ENCODE measurements around the gene ACOXL. TPM values are rescaled to one million over a fixed set of nuclear protein-coding genes. Genes with fewer than 3 reads are reported as not detected.
A peak's percentile ranks its signal among the peaks of the same experiment; 100 is the strongest.

The ACOXL gene
- total and polyA plus RNA-seq, 12 donors = 0.05 to 0.19 (median 0.12) TPM; not detected in 8

DNA sequence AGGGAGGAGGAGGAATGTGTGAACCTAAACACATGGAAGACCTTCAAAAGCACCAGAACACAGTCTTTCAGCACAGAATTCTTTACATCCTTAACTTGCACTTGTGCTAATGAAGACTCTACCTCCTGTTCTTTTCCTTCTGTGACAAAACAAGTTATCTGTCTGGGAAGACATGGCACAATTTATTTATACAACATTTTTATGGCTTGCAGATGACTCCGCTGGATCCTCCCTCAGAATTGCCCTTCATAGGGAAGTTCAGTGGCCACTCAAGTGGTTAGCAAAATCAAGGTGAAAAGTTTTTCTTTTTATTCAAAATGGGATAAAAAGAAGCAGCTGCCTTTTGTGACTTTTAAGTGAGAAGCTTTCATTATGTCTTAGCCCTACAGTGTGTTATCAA lies 409.7 kb downstream of the ACOXL start:
- H3K4me1 ChIP-seq (replicated peaks in 1 of 2) = peaks cover 9 to 15% of the 10 kb centered on the region in 2 donors
- WGBS, 4 donors = 93 to 100% (median 97%) methylated on average over 1 of the region's 1 CpG
- DNase-seq = no peak
- no peak overlapping the region for H3K27ac ChIP-seq
- no peaks in the 10 kb centered on the region for H3K27me3 ChIP-seq
- TF ChIP-seq POLR2A (IDR thresholded peaks at IDR 0.05) = no peak
- TF ChIP-seq, protein P1, sequence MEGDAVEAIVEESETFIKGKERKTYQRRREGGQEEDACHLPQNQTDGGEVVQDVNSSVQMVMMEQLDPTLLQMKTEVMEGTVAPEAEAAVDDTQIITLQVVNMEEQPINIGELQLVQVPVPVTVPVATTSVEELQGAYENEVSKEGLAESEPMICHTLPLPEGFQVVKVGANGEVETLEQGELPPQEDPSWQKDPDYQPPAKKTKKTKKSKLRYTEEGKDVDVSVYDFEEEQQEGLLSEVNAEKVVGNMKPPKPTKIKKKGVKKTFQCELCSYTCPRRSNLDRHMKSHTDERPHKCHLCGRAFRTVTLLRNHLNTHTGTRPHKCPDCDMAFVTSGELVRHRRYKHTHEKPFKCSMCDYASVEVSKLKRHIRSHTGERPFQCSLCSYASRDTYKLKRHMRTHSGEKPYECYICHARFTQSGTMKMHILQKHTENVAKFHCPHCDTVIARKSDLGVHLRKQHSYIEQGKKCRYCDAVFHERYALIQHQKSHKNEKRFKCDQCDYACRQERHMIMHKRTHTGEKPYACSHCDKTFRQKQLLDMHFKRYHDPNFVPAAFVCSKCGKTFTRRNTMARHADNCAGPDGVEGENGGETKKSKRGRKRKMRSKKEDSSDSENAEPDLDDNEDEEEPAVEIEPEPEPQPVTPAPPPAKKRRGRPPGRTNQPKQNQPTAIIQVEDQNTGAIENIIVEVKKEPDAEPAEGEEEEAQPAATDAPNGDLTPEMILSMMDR (IDR thresholded peaks at IDR 0.05) = no peak
- H3K36me3 ChIP-seq (replicated peaks in 1 of 2) = no peaks in the 10 kb centered on the region
- intact Hi-C loops (cut with DNase I) = no loop called here
- no peak overlapping the region for H3K4me3 ChIP-seq
- H3K9me3 ChIP-seq (replicated peaks in 1 of 3) = no peaks in the 10 kb centered on the region

GRCh38 chr2:111143107-111143842 lies 410.9 kb downstream of the ACOXL start:
- H3K27ac ChIP-seq = peak overlapping the region in 2 of 5 donors; percentile 3 to 58
- 61 to 76% (median 69%) methylated on average over 10 of the region's 10 CpGs for WGBS, 4 donors
- no peaks in the 10 kb centered on the region for H3K36me3 ChIP-seq (replicated peaks in 1 of 2)
- TF ChIP-seq, protein P1 (IDR thresholded peaks at IDR 0.05) = no peak
- no peak for TF ChIP-seq POLR2A (IDR thresholded peaks at IDR 0.05)
- peak; percentile 51 to 78 (median 71) for DNase-seq
- no peaks in the 10 kb centered on the region for H3K27me3 ChIP-seq
- H3K9me3 ChIP-seq (replicated peaks in 1 of 3) = no peaks in the 10 kb centered on the region
- peaks cover 9 to 15% of the 10 kb centered on the region in 2 donors for H3K4me1 ChIP-seq (replicated peaks in 1 of 2)
- intact Hi-C loops (cut with DNase I) = no loop called here
- H3K4me3 ChIP-seq = no peak overlapping the region

DNA sequence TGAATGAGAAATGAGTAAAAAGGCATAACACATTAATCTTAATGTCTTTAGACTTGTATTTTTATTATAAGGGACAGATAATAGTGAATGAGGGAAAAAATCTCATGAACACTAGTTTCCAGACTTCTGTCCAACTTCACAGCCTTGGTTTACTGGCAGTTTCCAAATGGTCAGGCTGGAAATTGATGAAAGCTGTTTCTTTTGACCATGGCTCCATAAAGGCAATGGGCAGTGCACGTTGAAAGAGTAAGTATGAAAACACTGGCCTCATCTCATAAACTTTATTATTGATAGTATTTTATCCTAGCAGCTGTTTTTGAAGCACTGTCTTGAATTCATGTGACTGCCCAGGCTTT lies 411.4 kb downstream of the ACOXL start:
- Histone ChIP-seq H3K4me3 (no peak overlapping the region), H3K27me3 (no peaks in the 10 kb centered on the region), H3K9me3 (replicated peaks in 1 of 3) (no peaks in the 10 kb centered on the region), H3K4me1 (replicated peaks in 1 of 2) (peaks cover 9 to 15% of the 10 kb centered on the region in 2 donors), H3K36me3 (replicated peaks in 1 of 2) (no peaks in the 10 kb centered on the region), H3K27ac (peak overlapping the region in 2 of 5 donors; percentile 3 to 58)
- no peak for DNase-seq
- intact Hi-C loops (cut with DNase I) = no loop called here
- TF ChIP-seq, protein P1 (IDR thresholded peaks at IDR 0.05) = no peak
- TF ChIP-seq POLR2A (IDR thresholded peaks at IDR 0.05) = no peak
- WGBS, 4 donors = 35 to 45% (median 37%) methylated on average over 1 of the region's 1 CpG

GRCh38 chr2:111145103-111145760 lies 412.9 kb downstream of the ACOXL start:
- no peaks in the 10 kb centered on the region for H3K27me3 ChIP-seq
- H3K36me3 ChIP-seq (replicated peaks in 1 of 2) = no peaks in the 10 kb centered on the region
- DNase-seq = no peak
- H3K4me3 ChIP-seq = no peak overlapping the region
- H3K9me3 ChIP-seq (replicated peaks in 1 of 3) = no peaks in the 10 kb centered on the region
- intact Hi-C loops (cut with DNase I) = no loop called here
- H3K4me1 ChIP-seq (replicated peaks in 1 of 2) = peaks cover 9 to 15% of the 10 kb centered on the region in 2 donors
- WGBS, 4 donors = 84 to 98% (median 96%) methylated on average over 7 of the region's 7 CpGs
- no peak overlapping the region for H3K27ac ChIP-seq
- TF ChIP-seq, protein P1 (IDR thresholded peaks at IDR 0.05) = no peak
- TF ChIP-seq POLR2A (IDR thresholded peaks at IDR 0.05) = no peak
